Stimulated activated CD8-positive, alpha-beta memory T cell treated with anti-CD3 and anti-CD28 coated beads, Interleukin-7, amount 100 ng/mL, for 1 hour (primary cell): ENCODE data around the gene SPATA18.
"Not testable (repeated sequence)": the region's sequence is repeated elsewhere in the genome, so short reads cannot be mapped to it uniquely, and the experiment has no call there.

Experiments used
- DNase-seq, 2 donors: peaks; one replicate each; pipeline ENCODE4 v3.0.0-alpha.2; 2020; ENCODE audit warnings: low read depth in 2 of 2

SPATA18 gene

DNA sequence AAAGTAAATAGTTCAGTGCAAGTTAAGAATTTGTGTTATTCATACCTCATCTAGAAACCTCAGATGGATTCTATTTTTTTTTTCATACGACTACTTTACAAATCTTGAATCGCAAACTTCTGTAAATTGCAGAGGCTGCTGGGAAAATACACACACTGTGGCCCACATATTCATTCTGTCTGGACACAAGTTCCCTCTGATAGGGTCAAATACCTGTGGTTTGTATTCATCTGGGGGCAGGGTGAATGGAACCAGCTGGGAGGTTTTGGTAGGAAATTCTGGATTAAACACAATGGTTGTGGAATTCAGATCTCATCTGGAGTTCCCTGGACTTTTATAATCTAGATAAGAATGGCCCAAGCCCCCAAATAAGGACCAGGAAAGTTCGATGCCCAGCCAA, 56.2 kb downstream of the SPATA18 start:
- no peak for DNase-seq

DNA sequence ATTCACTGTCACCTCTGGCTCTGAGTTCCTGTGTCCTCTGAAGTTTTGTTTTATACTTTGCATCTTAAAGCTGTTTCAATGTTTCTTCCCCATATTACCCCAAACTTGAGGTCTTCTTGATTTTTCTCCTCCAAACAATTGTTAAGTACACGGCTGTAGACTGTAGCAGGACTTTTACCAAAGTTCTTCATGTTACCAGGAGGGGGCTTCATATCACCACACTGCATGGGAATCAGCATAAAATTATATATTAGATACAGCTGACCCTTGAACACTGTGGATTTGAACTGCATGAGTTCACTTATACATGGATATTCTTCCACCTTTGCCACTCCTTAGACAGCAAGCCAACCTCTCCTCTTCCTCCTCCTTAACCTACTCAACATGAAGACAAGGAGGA, 56.6 kb downstream of the SPATA18 start:
- DNase-seq = no peak

DNA sequence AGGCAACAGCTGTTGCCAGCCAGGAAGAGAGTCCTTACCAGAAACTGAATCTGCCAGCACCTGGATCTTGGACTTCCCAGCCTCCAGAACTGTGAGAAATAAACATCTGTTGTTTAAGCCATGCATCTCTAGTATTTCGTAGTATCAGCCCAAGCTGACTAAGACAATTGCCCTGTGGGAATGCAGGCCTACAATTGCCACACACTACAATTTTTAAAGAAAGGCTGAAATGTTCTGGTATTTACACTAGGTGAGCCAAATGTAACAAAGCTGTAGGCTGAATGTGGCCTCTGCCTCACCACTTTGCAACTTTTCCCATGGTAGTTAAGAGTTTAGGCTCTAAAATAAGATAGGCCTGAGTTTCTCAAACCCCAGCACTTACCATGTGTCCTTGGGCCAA, 59.1 kb downstream of the SPATA18 start:
- DNase-seq = no peak

DNA sequence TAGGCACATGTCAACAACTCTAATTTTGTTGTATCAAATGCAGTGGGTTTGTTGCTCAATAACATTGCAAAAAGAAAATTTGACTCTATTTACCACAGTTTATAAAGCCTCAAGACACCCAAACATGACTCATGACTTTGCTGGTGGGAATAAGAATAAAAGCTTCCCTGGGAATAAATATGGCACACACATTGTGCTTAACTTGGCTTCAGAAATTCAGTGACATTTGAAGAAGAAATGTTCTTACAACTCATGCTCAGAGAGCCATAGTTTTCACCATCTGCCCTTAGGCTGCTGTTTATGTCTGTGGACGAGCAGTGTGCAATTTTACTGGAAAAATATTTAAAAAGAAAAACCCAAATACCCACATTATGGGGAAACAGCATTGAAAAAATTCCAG, 60.9 kb downstream of the SPATA18 start:
- DNase-seq = no peak

DNA sequence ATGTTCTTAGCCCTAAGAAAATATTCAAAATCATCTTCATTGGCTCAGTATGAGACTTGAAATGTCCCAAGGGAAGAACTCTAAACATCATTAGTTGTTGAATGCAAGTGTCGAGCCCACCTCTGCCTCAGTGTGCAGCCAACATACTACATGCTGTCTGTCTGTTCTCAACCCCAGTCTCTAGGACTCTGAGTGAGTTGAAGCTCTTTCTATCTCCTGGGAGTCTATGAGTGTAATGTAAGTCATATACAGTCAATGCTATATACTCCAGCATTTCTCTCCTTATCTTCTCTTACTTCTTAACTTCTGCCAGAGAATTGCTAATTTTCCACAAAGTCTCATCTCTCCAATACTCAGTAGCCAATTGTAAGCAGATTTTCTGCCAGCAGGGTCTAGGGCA, 61.3 kb downstream of the SPATA18 start:
- no peak for DNase-seq

DNA sequence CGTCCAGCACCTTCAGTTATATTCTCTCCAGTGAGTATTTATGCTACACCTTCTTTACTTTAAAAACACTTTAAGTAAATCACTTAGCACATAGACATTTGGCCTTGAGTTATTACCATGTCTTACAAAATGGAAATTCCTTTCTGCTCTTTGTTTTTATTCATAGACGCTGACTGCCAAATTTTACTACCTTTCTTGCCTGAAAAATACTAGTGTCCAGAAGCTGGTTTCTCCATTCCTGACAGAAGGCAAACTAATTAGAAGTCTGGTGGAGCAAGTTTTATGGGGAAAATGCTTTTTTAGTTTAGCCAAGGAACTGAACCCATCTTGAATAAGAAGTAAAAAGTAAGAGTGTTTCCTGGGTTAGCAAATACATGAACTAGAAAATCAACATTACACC, 65.5 kb downstream of the SPATA18 start:
- DNase-seq = no peak

DNA sequence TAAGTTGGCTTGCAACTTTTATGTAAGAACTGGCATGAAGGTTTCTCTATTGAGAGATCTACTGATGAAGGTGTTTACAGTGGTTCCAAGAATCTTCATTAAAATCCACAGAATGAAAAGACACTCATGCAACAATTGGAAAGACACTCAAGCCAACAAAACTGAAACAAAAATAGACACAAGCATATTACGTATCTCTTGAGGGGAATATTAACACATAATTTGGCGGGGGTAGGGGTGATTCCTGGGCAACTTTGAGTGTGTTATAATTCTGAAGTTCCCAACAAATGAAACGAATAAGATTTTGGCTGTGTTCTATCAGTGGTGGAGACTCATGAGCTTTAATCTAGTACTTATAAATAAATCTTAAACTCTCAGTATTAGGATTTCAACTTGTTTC, 75.1 kb downstream of the SPATA18 start:
- no peak for DNase-seq

DNA sequence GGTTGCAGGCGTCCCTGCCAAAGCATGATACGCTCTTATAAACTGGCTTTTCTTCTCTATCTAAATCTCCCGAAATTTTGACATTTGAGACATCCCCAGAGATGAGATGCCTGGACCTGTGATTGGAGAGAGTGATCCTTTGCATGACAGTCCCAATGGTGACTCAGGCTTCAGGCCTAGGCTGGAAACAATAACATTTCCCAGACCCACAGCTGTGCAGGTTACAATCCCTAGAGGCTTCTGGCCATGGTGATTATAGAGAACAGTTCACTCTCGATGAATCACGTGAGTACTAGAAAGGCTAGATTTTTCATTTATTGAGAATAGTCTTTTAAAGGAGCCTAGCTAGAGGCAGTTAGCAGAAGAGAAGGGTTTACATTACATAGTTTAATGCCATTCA, 75.9 kb downstream of the SPATA18 start:
- DNase-seq = no peak

DNA sequence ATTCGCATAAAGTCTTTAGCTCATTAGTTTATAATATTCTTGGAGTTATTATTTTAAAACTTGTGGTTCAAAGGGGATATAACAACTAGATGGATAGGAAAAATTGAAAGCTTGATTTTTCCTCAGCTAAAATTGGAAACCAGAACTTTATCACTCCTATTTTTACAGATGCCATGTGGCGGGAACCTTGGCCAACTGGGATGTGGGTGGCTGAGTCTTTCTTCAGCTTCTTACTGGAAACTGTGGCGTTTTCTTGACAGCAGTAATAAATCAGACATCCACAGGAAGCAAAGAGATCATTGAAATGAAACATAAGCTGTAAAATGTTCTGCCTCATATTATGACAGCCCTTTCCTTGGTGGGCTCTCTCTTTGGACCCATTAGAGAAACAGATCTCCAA, 84.1 kb downstream of the SPATA18 start:
- DNase-seq = no peak

DNA sequence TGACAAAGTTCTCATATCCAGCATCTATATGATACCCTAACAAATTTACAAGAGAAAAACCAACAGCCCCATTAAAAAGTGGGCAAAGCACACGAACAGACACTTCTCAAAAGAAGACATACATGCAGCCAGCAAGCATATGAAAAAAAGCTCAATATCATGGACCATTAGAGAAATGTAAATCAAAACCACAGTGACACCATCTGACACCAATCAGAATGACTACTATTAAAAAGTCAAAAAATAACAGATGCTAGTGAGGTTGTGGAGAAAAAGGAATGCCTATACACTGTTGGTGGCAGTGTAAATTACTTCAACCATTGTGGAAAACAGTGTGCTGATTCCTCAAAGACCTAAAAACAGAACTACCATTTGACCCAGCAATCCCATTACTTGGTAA, 86.0 kb downstream of the SPATA18 start:
- not testable (repeated sequence) for DNase-seq

DNA sequence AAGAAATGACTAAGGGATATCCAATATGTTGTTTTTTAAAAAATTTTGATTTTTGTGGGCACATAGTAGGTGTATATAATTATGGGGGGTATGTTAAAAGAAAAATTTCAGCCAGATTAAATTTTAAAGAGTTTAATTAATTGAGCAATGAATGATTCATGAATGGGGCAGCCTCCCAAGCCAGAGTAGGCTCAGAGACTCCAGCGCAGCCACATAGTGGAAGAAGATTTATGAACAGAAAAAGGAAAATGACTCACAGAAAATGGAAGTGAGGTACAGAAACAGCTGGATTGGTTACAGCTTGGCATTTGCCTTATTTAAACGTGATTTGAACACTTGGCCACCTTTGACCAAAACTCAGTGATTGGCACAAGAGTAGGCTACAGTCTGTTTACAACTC, 91.7 kb downstream of the SPATA18 start:
- DNase-seq = no peak

DNA sequence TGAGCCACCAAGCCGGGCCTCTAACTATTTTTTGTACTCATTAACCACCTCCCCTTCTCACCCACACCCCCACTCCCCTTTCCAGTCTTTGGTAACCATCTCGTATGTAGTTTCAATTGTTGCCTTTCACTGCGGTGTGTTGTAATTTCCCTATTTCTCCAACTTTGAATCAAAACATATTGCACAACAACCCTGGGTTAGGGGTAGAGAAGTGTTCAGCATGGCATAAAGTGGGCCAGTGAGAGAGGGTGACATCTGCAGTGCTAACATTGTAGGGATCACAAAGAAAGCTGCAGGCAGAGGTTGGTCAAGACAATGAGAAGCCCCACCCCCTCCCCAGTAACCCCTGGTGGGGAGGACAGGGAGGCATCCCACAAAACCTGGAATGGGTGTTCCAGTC, 92.7 kb downstream of the SPATA18 start:
- DNase-seq = no peak

DNA sequence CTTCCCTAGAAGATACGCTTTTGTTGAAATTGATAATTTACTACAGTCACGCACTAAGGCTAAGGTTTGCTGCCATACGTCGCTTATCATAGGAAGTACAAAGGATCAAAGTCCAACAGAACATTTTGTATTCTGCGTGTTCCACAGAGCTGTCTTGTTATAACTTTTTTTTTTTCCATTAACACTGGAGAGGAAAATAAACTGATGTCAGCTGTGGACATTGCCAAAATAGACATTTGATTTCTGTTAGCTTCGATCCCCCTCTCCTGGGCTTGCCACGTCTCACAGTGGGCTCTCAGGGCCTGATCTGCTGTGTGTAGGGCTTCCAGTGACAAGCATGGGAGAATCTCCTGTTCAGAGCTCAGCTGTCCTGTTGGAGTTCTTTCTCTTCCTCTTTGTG, 93.3 kb downstream of the SPATA18 start:
- DNase-seq = no peak
